NCI-H2029 treated with DMSO at 0.1 percent for 48 hours (cell line): ENCODE data around the gene CRADD.

Experiments
- DNase-seq: peaks from one replicate; lab custom pipeline; 2025; lab: John Stamatoyannopoulos, UW

The CRADD gene

DNA sequence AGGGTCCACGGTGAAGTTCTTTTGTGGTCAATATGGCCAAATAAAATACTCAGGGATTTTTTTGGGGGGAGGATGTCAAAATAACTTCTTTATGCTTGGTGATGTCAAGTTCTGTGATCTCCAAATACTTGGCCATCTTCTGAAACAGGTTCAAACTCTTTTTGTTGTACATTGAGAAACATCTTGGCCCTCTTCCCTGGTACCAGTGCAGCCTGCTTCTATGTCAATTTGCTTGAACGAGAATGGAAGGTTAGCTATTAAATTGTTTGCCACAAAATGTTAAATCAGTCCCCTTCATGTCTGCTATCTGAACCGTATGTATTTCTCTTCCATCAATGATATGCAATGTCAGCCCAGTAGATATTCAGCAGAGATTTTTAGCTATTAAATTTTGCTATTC is 6.1 kb upstream of the CRADD start:
- DNase-seq: no peak

DNA sequence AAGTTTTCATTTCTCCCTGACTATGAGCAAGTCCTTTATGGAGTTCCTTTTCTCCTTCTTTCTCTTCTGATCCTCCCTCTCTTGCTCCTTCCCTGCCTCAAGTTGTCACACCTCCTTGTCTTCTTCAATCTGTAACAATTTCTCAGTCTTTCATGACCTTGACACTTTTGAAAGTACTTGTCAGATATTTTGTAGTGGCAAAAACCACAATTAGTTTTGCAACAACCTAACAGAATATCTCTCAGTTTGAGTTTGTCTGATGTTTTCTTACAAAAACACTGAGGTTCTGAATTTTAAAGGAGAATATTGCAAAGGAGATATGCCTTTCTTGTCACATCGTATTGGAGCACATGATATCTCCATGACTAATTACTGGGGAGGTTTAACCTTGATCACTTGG is 4.1 kb upstream of the CRADD start:
- DNase-seq: no peak

DNA sequence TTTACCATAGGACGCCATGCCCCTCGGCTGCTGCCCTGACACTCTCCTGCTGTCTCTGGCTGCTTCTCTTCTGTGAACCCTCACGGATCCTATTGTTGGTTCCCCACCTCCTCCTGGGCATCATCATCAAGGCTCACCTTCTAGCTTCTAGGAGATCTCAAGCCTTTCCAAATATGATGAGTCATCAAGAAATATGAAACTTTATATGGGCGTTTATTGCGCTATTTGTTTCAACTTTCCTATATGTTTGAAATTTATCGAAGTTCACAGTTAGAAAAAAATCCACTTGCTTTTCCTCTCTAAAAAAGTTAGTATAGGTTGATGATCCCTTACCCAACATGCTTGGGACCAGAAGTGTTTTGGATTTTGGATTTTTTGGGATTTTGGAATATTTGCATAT is 2.8 kb upstream of the CRADD start:
- no peak for DNase-seq

DNA sequence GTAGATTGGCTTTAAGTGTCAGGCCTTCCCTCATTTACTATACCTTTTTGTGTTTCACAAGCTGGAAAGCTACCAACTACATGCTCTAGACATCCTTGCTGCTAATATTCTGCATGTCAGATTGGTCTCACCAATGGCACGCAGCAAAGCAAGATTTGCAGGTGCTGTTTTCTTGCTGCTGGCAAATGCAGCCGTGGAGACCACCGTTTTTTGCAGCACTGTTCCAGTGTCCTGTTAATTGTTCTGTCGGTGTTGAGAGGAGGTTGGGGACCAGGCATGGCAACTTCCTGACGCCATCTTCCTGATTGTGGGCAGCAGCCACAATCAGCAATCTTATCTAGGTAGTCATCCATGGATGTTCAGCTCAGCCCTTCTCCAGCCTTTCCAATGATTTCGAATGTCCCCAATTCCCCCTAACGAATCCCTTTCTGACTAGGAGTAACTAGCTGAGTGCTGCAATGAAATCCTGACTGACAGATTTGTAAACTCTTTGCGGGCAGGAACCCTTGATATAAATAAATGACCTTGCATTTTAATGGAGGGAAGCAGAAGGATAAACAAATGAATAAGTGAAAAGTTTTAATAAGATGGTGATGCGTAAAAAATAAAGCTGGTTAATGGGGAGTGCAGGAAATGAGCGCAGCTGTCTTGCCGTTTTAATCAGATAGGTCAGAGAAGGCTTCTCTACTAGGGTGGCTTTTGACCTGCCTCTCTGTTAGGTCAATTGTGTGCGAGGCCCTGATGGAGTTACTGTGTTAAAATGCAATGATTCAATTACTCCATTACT is 574 bp upstream of the CRADD start:
- no peak for DNase-seq

DNA sequence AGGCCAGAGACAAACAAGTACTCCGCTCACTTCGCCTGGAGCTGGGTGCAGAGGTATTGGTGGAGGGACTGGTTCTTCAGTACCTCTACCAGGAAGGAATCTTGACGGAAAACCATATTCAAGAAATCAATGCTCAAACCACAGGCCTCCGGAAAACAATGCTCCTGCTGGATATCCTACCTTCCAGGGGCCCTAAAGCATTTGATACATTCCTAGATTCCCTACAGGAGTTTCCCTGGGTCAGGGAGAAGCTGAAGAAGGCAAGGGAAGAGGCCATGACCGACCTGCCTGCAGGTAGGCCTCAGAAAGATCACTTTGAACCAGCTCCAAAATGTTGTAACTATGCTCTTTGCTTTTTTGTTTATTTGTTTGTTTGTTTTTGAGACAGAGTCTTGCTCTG is 1.6 kb downstream of the CRADD start:
- no peak for DNase-seq

DNA sequence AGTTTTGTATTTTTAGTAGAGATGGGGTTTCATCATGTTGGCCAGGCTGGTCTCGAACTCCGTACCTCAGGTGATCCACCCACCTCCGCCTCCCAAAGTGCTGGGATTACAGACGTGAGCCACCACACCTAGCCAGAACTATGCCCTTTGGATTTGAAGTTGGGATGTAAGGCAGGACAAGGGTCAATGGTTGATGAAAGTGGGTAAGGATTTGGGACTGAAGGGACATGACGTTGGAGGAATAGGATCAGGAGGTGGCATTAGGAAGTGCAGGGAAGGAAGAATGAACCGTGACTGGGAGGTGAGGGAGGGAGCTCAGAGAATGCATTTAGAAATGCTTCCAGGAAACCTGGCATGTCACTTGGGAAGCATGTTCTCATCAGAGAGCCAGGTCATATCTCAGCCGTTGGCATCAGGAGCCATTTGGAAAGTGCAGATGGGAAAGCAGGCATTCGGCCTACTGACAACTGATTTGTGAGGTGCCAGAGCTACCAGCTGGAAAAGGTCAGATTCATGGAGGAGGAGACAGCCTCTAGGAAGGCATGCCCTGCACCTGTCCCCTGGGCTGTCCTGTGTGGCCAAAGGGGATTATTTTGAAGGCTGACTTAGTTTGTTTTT is 2.2 kb downstream of the CRADD start:
- DNase-seq: no peak

DNA sequence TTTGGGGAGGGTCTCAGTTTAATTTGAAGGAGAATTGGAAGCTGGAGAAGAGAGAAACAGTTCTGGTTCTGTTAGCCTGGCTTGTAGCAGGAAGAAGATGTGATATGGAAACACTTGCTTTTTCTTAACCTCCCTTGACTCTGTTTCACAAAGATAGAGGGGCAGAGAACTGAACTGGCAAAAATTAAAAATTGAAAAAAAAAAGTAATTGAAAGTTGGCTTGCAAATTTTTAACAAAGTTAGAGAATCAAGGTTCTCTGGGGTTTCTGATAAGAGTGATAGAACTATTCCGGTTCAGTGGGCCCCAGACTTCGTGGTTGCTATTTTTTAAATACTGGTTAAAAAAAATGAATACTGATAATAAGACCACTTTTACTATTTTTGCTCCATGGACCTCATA is 2.8 kb downstream of the CRADD start:
- DNase-seq: no peak

DNA sequence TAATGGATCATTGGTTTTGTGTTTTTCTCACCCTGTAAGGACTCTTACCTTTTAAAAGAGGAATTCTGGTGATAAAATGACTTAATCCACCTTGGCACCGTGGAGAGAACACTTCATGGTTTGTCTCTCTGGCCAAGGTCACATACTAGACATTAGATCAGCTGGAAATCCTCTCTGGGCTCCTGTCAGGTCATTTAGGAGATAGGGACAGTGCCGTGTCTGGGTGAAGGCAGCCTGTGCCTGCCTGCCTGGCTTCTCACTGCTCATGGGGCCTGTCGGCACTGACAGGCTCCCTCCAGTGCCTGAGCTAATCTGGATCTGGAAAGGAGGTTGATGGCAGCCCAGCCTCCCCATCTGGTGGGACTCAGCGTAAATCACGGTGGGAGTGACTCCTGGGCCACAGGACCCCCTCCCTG is 5.7 kb downstream of the CRADD start:
- no peak for DNase-seq

DNA sequence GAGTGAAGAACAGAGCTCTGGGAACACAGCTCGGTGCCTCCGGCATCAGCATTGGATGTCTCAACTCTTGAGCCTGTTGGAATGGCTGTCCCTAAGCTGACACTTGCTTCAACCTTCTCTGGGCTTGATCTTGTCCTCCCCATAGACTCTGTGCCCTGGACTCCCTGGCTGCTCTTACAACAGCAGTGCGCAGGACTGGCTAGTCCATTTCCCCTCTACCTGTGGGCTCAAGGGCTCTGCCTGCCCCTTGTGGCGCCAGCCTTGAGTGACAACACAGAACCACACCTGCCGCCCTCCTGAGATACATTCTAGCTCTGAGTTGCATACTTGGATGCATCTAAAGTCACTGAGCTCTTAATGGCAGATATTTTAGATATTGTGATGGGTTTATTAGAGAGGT is 6.2 kb downstream of the CRADD start:
- no peak for DNase-seq

DNA sequence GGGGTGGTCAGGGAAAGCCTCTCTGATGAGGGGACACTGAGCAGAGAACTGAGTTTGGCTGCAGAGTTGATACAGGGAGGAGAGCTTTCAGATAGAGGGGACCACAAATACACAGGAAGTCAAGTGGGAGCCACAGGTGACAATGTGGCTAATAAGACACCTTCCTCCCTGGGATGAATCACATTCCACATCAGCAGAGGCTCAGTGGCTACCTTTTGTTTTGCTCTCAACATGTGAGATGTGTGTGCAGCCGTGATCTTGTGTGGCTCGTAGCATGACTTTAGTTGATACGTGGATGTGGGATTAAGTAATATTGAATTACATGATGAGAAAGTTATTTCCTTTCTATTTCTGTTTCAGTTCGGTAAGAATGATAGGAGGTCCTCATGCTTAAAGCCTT is 7.5 kb downstream of the CRADD start:
- no peak for DNase-seq

DNA sequence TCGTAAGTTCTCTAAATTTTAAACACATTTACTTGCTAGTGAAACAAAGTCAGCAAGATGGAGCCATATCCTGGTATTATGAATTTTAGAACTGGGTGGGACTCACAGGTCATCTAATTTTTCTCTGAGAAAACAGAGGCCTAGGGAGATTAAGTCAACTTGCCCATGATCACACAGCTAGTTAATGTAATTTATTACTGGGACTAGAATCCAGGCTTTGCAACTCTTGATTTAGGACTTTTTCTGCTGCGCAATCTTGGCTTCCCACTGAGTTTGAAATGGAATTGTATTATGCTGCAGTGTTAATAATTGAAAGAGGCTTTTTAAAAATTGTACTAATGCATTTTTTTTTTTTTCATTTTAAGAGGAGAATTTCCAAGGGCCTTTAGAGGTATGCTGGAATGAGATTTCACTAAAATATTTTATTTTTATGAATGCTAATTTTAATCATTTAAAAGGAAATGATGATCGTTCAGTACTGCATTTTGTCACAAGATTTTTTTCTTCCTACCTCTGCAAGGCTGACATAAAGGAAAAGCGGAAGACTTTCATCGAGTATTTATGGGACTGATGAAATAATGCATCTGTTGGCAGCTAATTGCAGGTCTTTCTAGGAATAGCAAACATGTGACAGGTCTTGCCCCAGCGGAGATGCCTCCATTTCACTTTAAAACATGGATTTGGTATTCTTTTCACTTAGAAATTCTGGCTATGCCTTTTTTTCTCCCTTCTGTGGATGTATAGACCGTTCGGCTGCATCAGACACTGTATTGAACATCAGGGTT is 9.6 kb downstream of the CRADD start:
- DNase-seq: no peak

DNA sequence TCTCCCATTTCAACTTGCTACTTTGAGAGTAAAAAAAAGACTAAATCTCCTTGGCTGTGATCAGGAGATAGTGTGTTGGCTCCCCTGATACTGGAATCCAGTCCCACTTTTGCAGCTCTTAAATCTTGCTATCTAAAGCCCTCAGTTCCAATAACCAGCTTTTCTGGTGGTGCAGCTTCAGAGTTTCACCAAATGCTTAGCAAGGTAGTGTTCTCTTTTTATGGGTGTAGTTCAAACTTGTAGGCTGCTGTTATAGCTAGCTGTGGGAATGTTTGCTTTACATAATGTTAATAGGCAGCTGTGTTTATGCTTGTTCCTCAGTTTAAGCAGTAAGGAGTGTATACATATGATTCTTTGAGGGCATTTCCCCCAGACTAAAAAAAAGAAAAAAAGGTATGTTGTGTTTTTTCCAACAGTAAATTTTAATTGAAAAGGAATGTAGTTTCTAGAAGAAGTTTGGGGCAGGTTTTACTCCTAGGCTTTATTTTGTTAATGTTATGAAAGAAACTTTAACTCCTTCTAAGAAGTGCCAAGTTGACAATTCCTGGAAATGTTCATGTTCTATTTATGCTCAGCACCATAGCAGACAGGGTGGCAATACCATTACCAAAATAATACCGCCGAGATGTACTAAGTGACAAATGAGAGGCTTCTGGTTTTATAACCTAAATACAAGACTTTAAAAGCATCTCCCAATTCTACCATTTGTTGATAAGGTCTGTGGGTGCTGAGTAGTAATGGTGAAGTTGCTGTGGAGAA is 12.1 kb downstream of the CRADD start:
- no peak for DNase-seq

DNA sequence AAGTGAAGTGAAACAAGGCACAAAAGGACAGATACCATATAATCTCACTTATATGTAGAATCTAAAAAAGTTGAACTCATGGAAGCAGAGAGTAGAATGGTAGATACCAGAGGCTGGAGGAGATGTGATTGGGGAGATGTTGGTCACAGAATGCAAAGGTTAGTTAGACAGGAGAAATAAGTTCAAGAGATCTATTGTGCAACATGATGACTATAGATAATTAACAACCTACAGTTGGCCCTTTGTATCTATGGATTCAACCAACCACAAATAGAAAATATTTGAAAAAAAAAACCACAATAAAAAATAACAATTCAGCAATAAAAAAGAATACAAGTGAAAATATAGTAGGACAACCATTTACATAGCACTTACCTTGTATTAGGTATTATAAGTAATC is 19.3 kb downstream of the CRADD start:
- no peak for DNase-seq

DNA sequence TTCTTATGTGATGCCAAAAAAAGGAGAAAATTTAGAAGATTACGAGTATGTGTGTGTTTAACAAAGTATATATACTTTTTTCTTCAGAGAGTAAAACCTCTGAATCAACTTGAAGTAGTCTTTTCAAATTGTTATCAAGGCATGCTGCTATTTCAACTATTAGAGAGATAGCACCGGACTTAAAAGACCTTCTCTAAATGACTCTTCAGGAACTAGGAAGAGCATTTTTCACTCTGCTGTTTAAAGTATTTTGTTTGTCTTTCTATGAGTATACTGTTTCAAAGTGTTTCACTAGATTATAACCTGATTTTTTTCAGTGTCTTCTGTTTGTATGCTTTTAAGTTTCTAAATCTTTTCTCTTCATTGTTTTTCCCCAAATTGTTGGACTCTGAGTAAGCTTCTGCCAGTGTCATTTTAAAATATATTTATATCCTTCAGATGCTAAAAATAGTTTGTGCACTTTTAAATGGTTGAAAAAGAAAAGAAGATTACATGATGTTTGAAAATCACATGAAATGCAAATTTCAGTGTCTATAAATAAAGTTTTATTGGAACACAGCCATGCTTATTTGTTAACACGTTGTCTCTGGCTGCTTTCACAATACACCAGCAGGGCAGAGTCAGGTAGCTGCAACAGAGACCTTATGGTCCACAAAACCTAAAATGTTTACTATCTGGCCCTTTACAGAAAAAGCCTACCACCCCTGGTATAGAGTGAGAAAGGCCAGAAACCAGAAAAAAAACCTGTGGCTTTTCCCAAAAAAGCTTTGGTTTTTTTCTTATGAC is 21.3 kb downstream of the CRADD start:
- DNase-seq: no peak

DNA sequence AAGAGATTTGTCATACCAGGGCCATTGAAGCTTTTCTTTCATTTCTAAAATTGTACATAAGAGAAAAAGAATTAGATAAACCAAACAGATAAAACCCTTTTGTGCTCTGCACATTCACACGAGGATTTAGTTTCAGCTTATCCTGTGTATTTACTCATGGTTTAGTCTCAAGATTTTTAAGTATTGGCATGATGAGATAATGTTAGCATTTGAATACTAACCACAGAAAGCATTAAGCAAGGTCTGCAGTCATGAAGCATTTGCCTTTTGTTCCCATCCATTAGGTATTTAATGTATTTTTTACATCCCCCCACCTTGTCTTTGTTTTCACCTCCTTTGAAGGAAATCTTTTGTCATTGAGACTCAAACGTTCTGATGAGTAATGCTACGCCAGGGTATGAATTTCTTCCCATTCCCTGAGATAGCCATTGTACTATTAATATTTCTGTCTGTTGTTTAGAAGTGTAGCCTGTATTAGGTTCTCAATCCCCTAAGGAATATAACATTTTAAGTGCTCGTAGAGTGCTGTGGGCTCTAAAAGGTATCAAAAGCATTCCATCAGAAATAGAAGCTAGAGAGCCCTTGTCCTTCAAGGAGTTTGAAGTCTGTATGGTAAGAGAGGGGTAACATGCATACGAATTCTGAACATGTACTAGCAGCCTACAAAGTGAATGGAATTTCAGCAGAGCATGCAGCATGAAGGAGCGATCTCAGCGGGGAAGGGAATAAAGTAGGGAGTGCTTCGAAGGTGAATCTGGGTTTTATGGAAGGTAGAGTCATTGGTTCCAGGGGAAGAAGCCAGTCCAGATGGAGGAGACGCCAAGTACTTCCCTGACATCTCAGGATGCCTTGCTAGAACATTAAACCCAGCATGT is 22.3 kb downstream of the CRADD start:
- peak; percentile 22 for DNase-seq

DNA sequence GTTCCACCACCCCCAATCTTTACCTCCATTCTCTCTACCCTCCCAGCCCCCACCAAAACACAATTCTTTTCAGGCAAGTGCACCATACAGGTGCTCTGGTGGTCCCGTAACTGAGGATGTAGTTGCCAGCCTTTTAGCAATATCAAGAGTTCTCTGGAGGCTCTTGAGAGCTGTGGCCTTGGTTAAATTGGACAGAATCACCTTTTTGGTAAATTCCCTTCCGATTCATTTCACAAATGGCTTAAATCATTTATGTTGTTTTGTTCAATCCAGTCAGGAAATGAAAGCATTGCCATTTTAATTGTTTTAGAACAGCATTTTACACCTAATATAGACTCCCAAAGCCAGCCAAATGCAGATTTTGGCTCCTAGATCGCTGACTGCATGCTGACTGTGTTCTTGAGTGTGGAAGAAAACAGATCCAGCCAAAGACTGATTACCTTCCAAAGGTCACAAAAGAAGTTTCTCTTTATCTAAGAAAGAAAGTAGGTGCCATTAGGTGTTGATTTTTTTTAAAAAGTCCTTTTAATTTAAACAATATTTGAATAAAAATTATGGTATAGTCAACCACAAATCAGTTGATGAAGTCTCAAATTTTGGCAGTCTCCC is 25.6 kb downstream of the CRADD start:
- no peak for DNase-seq

DNA sequence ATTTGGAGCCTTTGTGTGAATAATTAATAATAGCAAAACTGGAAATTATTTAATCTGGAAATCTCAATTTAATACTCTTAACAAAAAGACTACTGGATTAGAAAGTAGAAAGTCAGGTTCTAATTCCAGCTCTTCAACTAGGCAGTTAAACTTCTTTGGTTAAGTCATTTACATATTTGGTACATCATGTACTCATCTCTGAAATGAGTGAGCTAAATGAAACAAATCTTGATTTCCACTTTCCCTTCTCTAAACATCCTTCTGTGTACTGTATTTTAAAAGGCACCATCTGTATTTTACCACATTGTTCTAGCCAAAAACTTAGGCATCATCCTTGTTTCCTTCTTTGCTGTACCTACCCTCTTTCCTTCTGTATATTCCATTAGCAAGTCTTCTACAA is 26.9 kb downstream of the CRADD start:
- DNase-seq: no peak

DNA sequence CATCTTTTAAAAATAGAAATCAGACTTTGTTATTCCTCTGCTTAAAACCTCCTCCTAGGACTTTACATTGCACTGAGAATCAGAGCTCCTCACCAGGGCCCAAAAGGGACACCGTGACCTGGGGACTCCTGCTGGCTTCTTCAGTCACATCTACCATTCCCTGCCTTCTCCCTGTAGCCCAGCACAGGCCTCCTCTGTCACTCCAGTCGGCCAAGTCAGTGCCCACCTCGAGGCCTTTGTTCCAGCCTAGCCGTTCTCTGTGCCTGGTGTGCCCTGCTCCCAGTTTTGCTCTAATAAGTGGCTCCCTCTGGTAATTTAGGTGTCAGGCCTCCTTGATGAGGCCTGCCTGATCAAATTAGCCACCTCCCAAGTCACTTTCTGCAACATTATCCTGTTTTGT is 27.4 kb downstream of the CRADD start:
- no peak for DNase-seq

DNA sequence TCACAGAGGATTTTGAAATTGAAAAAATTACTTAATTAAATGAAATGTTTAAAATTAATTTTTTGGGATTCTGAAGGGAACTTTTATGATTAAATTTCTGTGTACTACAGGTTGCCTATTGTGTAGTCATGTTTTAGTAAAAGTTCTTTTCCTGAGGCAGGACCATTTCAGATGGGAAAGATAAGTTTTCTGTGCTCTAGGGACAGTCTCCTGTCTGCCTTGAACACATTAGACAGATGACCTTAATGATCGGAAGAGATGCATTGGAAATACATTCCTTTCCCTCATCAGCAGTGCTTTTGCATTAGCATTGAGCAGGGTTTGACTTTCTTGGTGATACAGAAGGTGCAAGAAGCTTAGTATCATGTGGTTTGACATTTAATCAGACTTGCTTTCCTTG is 28.1 kb downstream of the CRADD start:
- no peak for DNase-seq

DNA sequence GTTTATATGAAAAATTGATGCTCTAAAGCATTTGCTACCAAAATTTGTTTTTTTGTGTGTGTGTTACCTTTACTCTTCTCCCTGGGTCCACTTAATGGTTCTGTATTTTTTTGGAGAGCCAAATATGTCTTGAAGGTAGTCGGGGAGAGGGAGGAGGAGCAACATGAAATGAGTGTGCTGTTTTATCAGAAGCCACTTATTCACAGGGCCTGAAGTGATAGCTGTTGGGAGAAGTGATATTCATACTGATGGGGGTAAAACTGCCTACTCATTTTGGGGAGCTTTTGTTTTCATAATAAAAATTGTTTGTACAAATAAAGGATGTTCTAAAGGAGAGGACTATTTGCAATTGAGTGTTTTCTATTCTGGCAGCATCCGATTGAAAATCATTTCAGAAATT is 29.2 kb downstream of the CRADD start:
- DNase-seq: no peak
